H9 (cell line): ENCODE data around the gene CTLA4. TPM values are rescaled to one million over a fixed set of nuclear protein-coding genes. Genes with fewer than 3 reads are reported as not detected.

Source experiments
- DNase-seq: peaks from one replicate; pipeline ENCODE4 v3.0.0-alpha.2; 2017
- H2AFZ ChIP-seq: one replicate; pipeline ENCODE4 v1.6.1; 2013; ENCODE audit warnings: mild to moderate bottlenecking, low read length, control low read depth, moderate library complexity
- H2AK5ac ChIP-seq: 2 replicates; pipeline ENCODE4 v1.6.1; 2013; ENCODE audit warnings: low read length, control low read depth, mixed read lengths; ENCODE audit not compliant: insufficient read length
- H2BK120ac ChIP-seq: one replicate; pipeline ENCODE4 v1.6.1; 2013; ENCODE audit warnings: low read depth, mild to moderate bottlenecking, low read length, control low read depth, inconsistent platforms; ENCODE audit not compliant: poor library complexity, severe bottlenecking
- H2BK12ac ChIP-seq: 2 replicates; pipeline ENCODE4 v1.6.1; 2013; ENCODE audit warnings: low read length, control low read depth, mixed read lengths, low read depth; ENCODE audit not compliant: insufficient read length
- H2BK15ac ChIP-seq: 2 replicates; pipeline ENCODE4 v1.6.1; 2013; ENCODE audit warnings: low read depth, low read length, control low read depth
- H2BK20ac ChIP-seq: one replicate; pipeline ENCODE4 v1.6.1; 2013; ENCODE audit warnings: low read depth, mild to moderate bottlenecking, low read length, control low read depth, inconsistent platforms; ENCODE audit not compliant: poor library complexity, severe bottlenecking
- H2BK5ac ChIP-seq: 2 replicates; pipeline ENCODE4 v1.6.1; 2013; ENCODE audit warnings: low read length, control low read depth, mixed read lengths; ENCODE audit not compliant: insufficient read length
- H3K14ac ChIP-seq: 2 replicates; pipeline ENCODE4 v1.6.1; 2013; ENCODE audit warnings: low read length, control low read depth; ENCODE audit not compliant: insufficient read depth
- H3K18ac ChIP-seq: 2 replicates; pipeline ENCODE4 v1.6.1; 2013; ENCODE audit warnings: low read depth, mild to moderate bottlenecking, mixed read lengths, low read length, control low read depth; ENCODE audit not compliant: insufficient read length
- H3K23ac ChIP-seq: 2 replicates; pipeline ENCODE4 v1.6.1; 2013; ENCODE audit warnings: low read length, control low read depth, mixed read lengths, low read depth; ENCODE audit not compliant: insufficient read length
- H3K23me2 ChIP-seq: 2 replicates; pipeline ENCODE4 v1.6.1; 2013; ENCODE audit warnings: low read depth, mild to moderate bottlenecking, mixed read lengths, low read length, control low read depth; ENCODE audit not compliant: insufficient read length, poor library complexity, severe bottlenecking
- H3K27ac ChIP-seq: 2 replicates; pipeline ENCODE4 v1.5.1; 2013; ENCODE audit warnings: low read length, control low read depth, mixed read lengths, low read depth; ENCODE audit not compliant: insufficient read length
- H3K27me3 ChIP-seq: 2 replicates; pipeline ENCODE4 v1.6.1; 2013; ENCODE audit warnings: low read length, control low read depth, inconsistent platforms; ENCODE audit not compliant: insufficient read depth
- H3K4ac ChIP-seq: 2 replicates; pipeline ENCODE4 v1.6.1; 2013; ENCODE audit warnings: low read depth, mild to moderate bottlenecking, control low read depth, inconsistent platforms, low read length, moderate library complexity
- H3K4me1 ChIP-seq: 2 replicates; pipeline ENCODE4 v1.6.1; 2013; ENCODE audit warnings: low read length, control low read depth, inconsistent platforms; ENCODE audit not compliant: insufficient read depth
- H3K4me2 ChIP-seq: 2 replicates; pipeline ENCODE4 v1.6.1; 2013; ENCODE audit warnings: low read length, control low read depth, mixed read lengths; ENCODE audit not compliant: insufficient read length, insufficient read depth
- H3K56ac ChIP-seq: 2 replicates; pipeline ENCODE4 v1.6.1; 2013; ENCODE audit warnings: low read depth, mild to moderate bottlenecking, mixed read lengths, low read length, control low read depth; ENCODE audit not compliant: insufficient read length
- H3K79me1 ChIP-seq: 2 replicates; pipeline ENCODE4 v1.6.1; 2013; ENCODE audit warnings: low read depth, mild to moderate bottlenecking, moderate library complexity, low read length, control low read depth, inconsistent platforms; ENCODE audit not compliant: insufficient read depth, poor library complexity, severe bottlenecking
- H3K79me2 ChIP-seq: 2 replicates; pipeline ENCODE4 v1.6.1; 2013; ENCODE audit warnings: low read length, control low read depth, inconsistent platforms; ENCODE audit not compliant: insufficient read depth
- H3K9ac ChIP-seq: 2 replicates; pipeline ENCODE4 v1.6.1; 2013; ENCODE audit warnings: low read length, control low read depth, mixed read lengths; ENCODE audit not compliant: insufficient read length; ENCODE audit errors: extremely low read depth
- H3K9me3 ChIP-seq: one replicate; pipeline ENCODE4 v1.6.1; 2013; ENCODE audit warnings: low read depth, low read length, inconsistent platforms; ENCODE audit not compliant: control insufficient read depth
- H3T11ph ChIP-seq: one replicate; pipeline ENCODE4 v1.6.1; 2013; ENCODE audit warnings: mild to moderate bottlenecking, low read length, control low read depth, inconsistent platforms
- H4K20me1 ChIP-seq: one replicate; pipeline ENCODE4 v1.6.1; 2013; ENCODE audit not compliant: control insufficient read depth, insufficient read length, insufficient read depth
- H4K5ac ChIP-seq: 2 replicates; pipeline ENCODE4 v1.6.1; 2013; ENCODE audit warnings: low read depth, mild to moderate bottlenecking, mixed read lengths, low read length, control low read depth; ENCODE audit not compliant: insufficient read length
- H4K8ac ChIP-seq: replicated peaks from 2 replicates; pipeline ENCODE4 v1.6.1; 2013; ENCODE audit warnings: low read length, control low read depth, mixed read lengths, low read depth; ENCODE audit not compliant: insufficient read length
- H4K91ac ChIP-seq: 2 replicates; pipeline ENCODE4 v1.6.1; 2013; ENCODE audit warnings: low read depth, mild to moderate bottlenecking, moderate library complexity, mixed read lengths, low read length, control low read depth; ENCODE audit not compliant: insufficient read length
- H3K27ac Mint-ChIP-seq, 3 experiments: 2 replicates in 2 of 3; 3 replicates in 1 of 3; pipeline ENCODE4 v1.8.0; 2020 to 2021; ENCODE audit warnings: mixed read lengths in 3 of 3, mild to moderate bottlenecking in 1 of 3, moderate library complexity in 1 of 3
- H3K27me3 Mint-ChIP-seq: 2 replicates; pipeline ENCODE4 v1.8.0; 2021; ENCODE audit warnings: low read depth, mild to moderate bottlenecking, moderate library complexity, mixed read lengths
- H3K36me3 Mint-ChIP-seq, 3 experiments: 2 replicates in 2 of 3; 3 replicates in 1 of 3; pipeline ENCODE4 v1.8.0; 2020 to 2021; ENCODE audit warnings: low read depth in 3 of 3, mixed read lengths in 3 of 3; ENCODE audit not compliant: insufficient read depth in 1 of 3
- H3K4me1 Mint-ChIP-seq, 2 experiments: 2 replicates each; pipeline ENCODE4 v1.8.0; 2020; ENCODE audit warnings: mixed read lengths in 2 of 2
- H3K4me3 Mint-ChIP-seq, 2 experiments: 2 replicates in 1 of 2; 3 replicates in 1 of 2; pipeline ENCODE4 v1.8.0; 2020 to 2021; ENCODE audit warnings: mild to moderate bottlenecking in 2 of 2, mixed read lengths in 2 of 2, moderate library complexity in 1 of 2
- H3K9me3 Mint-ChIP-seq, 2 experiments: 2 replicates in 1 of 2; 3 replicates in 1 of 2; pipeline ENCODE4 v1.8.0; 2020; ENCODE audit warnings: mild to moderate bottlenecking in 2 of 2, mixed read lengths in 2 of 2, moderate library complexity in 1 of 2
- WGBS: extraction: QIAGEN DNeasy Blood & Tissue Kit; methylation state at CpG from one replicate; pipeline ENCODE4 v1.1.7; 2013; ENCODE audit warnings: missing lambda C conversion rate, low lambda C conversion rate, mixed read lengths; ENCODE audit not compliant: insufficient read length; ENCODE audit errors: extremely low coverage; 5-methylcytosine and 5-hydroxymethylcytosine counted together
- total RNA-seq: library from RNA; stranded (reverse); gene quantifications from 2 replicates; pipeline ENCODE4 v1.2.1, GENCODE V29; 2021
- TF ChIP-seq, protein P1 (sequence below): fragments of 200-600 bp; sonication (generic); conservative IDR thresholded peaks from 3 replicates; pipeline ENCODE4 v1.8.0; 2021; ENCODE audit warnings: antibody characterized with exemption, mild to moderate bottlenecking

Gene CTLA4
- total RNA-seq, 1 experiment from 2014 or later, result not detected

GRCh38 chr2:203904022-203904421 is 36.5 kb downstream of the CTLA4 start:
- Histone ChIP-seq H3T11ph (no peak overlapping the region), H3K27ac (no peak overlapping the region), H3K79me1 (no peaks in the 10 kb centered on the region), H3K9ac (no peak overlapping the region), H2BK20ac (no peak overlapping the region), H3K4me2 (no peak overlapping the region), H3K79me2 (no peaks in the 10 kb centered on the region), H4K91ac (no peak overlapping the region), H3K14ac (no peak overlapping the region), H3K18ac (no peak overlapping the region), H3K56ac (no peak overlapping the region), H2BK12ac (no peak overlapping the region), H4K8ac (no peak overlapping the region), H4K5ac (no peak overlapping the region), H3K27me3 (no peaks in the 10 kb centered on the region), H3K9me3 (no peaks in the 10 kb centered on the region), H2BK15ac (no peak overlapping the region), H2BK5ac (no peak overlapping the region), H2BK120ac (no peak overlapping the region), H2AFZ (no peak overlapping the region), H4K20me1 (no peaks in the 10 kb centered on the region), H2AK5ac (no peak overlapping the region), H3K23ac (no peak overlapping the region), H3K4ac (no peak overlapping the region), H3K23me2 (no peaks in the 10 kb centered on the region), H3K4me1 (no peaks in the 10 kb centered on the region; the same call in 1 of the 2 replicates)
- peaks cover 15 to 16% of the 10 kb centered on the region in 2 experiments; a peak in 4 of 5 replicates for H3K9me3 Mint-ChIP-seq
- no peaks in the 10 kb centered on the region for H3K4me1 Mint-ChIP-seq
- no CpG with 5 or more reads among the region's 4 CpGs for WGBS
- H3K27me3 Mint-ChIP-seq, result no peaks in the 10 kb centered on the region; the same call in 1 of the 2 replicates
- peaks cover 0 to 11% (median 0%) of the 10 kb centered on the region in 3 experiments; a peak in 3 of 7 replicates for H3K36me3 Mint-ChIP-seq
- TF ChIP-seq, protein P1, sequence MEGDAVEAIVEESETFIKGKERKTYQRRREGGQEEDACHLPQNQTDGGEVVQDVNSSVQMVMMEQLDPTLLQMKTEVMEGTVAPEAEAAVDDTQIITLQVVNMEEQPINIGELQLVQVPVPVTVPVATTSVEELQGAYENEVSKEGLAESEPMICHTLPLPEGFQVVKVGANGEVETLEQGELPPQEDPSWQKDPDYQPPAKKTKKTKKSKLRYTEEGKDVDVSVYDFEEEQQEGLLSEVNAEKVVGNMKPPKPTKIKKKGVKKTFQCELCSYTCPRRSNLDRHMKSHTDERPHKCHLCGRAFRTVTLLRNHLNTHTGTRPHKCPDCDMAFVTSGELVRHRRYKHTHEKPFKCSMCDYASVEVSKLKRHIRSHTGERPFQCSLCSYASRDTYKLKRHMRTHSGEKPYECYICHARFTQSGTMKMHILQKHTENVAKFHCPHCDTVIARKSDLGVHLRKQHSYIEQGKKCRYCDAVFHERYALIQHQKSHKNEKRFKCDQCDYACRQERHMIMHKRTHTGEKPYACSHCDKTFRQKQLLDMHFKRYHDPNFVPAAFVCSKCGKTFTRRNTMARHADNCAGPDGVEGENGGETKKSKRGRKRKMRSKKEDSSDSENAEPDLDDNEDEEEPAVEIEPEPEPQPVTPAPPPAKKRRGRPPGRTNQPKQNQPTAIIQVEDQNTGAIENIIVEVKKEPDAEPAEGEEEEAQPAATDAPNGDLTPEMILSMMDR, result no peak
- no peak overlapping the region for H3K27ac Mint-ChIP-seq
- no peak for DNase-seq
- H3K4me3 Mint-ChIP-seq, result no peak overlapping the region
